NOMO-1 (cell line): Measurements from ENCODE around the gene NOD2.

Experiments
- DNase-seq, 2 experiments: peaks; one replicate each; lab custom pipeline; 2025; ENCODE audit not compliant: unreplicated experiment in 2 of 2; lab: John Stamatoyannopoulos, UW

The NOD2 gene

GRCh38 chr16:50712560-50712898, 19.1 kb downstream of the NOD2 start:
- no peak for DNase-seq

- no peak for DNase-seq
Measured at GRCh38 chr16:50712956-50713355, 19.6 kb downstream of the NOD2 start.

- DNase-seq = no peak
Measured at GRCh38 chr16:50717091-50717490, 23.7 kb downstream of the NOD2 start.

GRCh38 chr16:50717494-50717893, 24.1 kb downstream of the NOD2 start:
- no peak for DNase-seq

GRCh38 chr16:50718061-50718760, 24.8 kb downstream of the NOD2 start:
- DNase-seq = peak in 1 of 2 experiments; percentile 11

DNA sequence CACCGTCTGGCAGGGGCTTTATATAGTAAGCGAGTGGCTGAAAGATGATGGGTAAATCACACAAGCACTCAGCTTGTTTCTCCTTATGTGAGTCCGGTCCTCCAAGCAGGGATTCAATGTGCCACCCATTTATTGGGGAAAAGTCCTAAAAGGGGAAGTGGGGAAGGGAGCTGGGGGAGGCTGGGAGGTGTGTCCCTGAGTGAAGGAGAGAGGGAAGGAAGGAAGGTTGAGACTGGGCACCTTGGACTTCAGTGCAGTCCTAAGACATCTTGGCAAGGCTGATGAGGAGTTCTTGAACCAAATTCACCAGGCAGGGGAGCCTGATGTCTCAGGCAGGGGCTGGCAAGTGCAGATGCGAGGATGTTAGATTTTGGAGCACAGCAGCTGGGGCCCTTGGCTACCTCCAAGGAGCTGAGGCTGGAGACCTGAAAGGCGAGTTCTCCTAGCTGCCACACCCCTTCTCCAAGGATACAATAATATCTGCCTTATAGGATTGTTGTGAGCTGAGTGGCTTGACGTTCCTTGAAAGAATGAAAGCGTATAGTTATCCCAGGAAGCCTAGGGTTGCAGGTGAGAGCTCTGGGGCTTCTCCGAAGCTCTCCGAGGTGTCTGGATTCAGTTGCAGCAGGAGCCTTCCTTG, 25.5 kb downstream of the NOD2 start:
- DNase-seq = no peak

DNA sequence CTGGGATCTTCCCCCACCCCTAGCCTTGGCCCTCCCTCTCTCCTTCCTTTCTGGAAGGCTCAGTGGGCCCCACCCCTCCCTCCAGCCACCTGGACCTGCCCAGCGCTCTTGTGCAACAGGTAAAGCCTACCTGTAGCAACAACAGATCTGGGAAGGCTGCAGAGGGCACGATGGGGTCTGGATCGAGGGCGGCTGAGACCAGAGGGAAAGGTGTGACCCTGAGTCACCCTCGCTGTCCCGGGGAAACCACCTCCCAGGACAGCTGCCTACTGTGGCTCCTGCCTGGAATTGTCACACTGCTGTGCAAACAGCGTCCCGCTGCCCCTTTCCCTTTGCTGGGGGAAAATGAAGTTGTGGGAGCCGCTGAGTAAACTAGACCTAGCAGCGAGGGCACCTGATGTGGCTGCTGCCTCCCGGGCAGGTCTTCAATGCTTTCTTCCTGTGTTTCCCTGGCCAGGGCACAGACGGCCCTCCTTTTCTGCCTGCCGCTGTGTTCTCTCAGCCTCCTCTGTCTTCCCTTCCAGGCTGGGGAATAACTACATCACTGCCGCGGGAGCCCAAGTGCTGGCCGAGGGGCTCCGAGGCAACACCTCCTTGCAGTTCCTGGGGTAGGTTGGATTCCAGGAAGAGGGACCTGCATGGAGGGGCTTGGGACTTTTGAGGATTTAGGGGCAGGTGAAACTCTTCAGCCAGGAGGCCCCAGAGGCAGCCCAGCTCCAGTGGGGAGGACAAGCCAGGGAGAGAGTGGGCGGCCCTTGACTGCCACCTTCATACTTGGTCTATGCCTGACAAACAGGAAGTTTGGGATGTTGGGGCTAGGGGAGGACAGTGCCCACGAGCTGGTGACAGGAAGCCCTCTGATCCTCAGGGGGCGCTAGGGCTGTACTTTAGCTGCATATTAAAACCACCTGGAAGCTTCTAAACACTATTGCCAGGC, 26.3 kb downstream of the NOD2 start:
- DNase-seq = no peak

- peak; percentile 14 to 30 for DNase-seq
Measured at GRCh38 chr16:50721549-50722404, 28.4 kb downstream of the NOD2 start.

DNA sequence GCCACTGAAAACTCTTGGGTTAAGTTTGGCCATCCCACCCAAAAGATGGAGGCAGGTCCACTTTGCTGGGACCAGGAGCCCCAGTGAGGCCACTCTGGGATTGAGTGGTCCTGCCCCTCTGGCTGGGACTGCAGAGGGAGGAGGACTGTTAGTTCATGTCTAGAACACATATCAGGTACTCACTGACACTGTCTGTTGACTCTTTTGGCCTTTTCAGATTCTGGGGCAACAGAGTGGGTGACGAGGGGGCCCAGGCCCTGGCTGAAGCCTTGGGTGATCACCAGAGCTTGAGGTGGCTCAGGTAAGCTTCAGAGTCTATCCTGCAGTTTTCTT, 29.0 kb downstream of the NOD2 start:
- DNase-seq = no peak

DNA sequence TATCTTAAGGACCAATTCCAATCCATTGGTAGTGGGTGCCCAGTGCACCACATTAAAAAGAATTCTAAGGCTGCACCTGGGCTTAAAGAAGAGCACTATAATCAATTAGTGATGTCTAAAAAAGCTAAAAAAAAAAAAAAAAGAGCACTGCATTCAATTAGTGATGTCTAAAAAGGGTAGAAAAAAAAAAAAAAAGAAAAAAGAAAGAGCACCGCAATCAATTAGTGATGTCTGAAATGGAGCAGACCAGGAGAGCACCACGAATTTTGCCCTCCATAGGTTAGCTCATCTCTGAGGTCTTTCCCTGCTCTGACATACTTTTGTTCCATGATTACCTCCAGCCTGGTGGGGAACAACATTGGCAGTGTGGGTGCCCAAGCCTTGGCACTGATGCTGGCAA, 29.6 kb downstream of the NOD2 start:
- no peak for DNase-seq

DNA sequence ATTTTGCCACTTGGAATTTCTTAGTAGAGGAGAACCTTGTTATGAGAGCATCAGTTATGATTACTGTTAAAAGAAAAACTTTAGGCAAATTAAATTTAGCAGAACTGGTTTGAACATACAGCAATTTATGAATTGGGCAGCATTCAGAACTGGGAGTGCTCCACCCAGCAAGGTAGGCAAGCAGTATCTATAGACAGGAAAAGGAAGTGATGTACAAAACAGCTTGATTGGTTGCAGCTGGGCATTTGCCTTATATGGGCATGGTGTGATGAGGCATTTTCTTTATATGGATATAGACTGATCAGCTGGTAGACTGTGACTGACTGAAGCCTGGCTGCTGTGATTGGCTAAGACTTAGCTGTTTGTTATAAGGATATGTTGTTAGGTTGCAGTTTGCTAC, 30.9 kb downstream of the NOD2 start:
- no peak for DNase-seq

DNA sequence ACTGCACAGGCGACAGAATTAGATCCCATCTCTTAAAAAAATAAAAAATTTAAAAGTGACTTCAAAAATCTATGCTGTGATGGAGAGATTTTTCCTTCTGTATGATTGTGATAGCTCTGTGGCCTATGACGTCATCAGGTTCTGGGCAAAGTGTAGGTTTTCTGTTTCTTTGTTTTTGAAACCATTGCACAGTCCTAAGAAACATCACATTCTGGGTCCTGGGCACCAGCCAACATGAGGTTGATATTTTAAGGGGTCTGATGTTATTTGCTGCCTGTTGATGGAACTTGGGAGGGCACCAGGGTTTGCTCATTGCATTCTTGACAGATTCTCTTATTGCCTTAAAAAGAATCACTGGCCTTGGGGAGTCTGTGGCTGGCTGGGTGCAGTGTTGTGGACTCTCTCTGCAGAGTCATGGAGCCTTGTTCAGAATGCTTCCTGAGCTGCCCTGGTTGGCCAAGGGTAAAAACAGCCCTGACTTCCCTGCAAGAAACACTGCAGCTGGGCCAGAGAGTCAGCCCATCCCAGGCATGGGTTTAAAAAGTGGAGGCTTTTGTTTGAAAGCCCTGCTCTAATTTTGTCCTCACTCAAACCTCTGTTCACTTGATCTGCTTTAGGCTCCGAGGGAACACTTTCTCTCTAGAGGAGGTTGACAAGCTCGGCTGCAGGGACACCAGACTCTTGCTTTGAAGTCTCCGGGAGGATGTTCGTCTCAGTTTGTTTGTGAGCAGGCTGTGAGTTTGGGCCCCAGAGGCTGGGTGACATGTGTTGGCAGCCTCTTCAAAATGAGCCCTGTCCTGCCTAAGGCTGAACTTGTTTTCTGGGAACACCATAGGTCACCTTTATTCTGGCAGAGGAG, 38.0 kb downstream of the NOD2 start:
- no peak for DNase-seq

DNA sequence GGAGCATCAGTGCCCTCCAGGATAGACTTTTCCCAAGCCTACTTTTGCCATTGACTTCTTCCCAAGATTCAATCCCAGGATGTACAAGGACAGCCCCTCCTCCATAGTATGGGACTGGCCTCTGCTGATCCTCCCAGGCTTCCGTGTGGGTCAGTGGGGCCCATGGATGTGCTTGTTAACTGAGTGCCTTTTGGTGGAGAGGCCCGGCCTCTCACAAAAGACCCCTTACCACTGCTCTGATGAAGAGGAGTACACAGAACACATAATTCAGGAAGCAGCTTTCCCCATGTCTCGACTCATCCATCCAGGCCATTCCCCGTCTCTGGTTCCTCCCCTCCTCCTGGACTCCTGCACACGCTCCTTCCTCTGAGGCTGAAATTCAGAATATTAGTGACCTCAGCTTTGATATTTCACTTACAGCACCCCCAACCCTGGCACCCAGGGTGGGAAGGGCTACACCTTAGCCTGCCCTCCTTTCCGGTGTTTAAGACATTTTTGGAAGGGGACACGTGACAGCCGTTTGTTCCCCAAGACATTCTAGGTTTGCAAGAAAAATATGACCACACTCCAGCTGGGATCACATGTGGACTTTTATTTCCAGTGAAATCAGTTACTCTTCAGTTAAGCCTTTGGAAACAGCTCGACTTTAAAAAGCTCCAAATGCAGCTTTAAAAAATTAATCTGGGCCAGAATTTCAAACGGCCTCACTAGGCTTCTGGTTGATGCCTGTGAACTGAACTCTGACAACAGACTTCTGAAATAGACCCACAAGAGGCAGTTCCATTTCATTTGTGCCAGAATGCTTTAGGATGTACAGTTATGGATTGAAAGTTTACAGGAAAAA, 38.8 kb downstream of the NOD2 start:
- DNase-seq = no peak

- DNase-seq = no peak
Measured at GRCh38 chr16:50733468-50733867, 40.1 kb downstream of the NOD2 start.

- DNase-seq = no peak
Measured at GRCh38 chr16:50735629-50736122, 42.3 kb downstream of the NOD2 start.

DNA sequence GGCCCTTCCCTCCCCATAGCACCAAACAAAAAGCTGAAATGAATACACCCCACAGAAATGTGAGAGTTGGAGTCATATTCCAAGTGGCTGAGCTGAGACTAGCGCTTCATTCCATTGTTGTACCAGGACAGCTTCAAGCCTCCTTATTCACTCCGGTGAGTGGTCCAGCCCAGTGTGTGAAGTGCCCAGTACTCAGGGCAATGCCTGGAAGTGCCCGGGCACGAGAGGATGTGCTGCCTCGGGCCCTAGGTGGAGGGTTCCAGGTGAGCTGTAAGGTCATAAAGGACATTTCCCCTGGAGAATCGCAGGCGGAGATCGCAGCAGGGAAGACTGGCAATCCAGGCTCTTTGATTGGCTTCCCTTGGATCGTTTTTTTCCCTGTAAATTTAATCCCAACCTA, 43.0 kb downstream of the NOD2 start:
- DNase-seq = no peak

DNA sequence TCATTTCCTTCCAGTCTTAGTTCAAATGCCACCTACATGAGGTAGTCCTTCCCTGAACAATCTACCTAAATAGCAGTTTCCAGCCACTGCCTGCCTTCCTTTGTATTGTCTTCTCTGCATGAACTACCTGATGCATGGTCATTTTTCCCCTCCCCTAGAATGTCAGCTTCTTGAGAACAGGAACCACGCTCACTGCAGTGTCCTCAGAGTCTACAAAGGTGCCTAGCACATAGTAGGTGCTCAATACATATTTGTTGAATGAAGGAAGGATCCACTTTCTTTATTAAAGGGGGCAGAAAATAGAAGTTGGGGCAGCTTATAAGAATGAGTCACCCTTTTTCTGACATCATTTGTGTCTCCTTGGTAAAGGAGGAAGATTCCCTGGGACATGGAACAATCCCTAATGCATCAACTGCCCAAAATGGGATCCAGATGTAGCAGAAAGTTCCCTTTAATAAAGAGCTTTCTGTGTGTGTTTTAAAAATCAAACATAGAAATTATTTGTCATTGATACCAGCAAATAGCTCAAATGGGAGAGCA, 44.1 kb downstream of the NOD2 start:
- no peak for DNase-seq

- peak in 1 of 2 experiments; percentile 44 for DNase-seq
Measured at GRCh38 chr16:50739031-50739430, 45.6 kb downstream of the NOD2 start.

GRCh38 chr16:50740736-50741135, 47.3 kb downstream of the NOD2 start:
- no peak for DNase-seq
